SKM-1 treated with dmso at 0.1 percent for 144 hours (cell line): ENCODE measurements around the gene CLEC2B.
"Not testable (repeated sequence)": the region's sequence is repeated elsewhere in the genome, so short reads cannot be mapped to it uniquely, and the experiment has no call there.

ENCODE experiments used
- DNase-seq: peaks from one replicate; lab custom pipeline; 2025; ENCODE audit not compliant: unreplicated experiment; lab: John Stamatoyannopoulos, UW

The CLEC2B gene

GRCh38 chr12:9869307-9870161, at the start of gene CLEC2B:
Gene CLEC2B, minus strand, starts transcription at chr12:9869354.
- DNase-seq = no peak

- DNase-seq = no peak
Measured at GRCh38 chr12:9911708-9912107, 42.6 kb upstream of the CLEC2B start.

- peak; percentile 18 for DNase-seq
Measured at GRCh38 chr12:9910716-9911421, 41.7 kb upstream of the CLEC2B start.

- DNase-seq = no peak
Measured at GRCh38 chr12:9909724-9910123, 40.6 kb upstream of the CLEC2B start.

- DNase-seq = no peak
Measured at GRCh38 chr12:9908350-9908749, 39.2 kb upstream of the CLEC2B start.

GRCh38 chr12:9907769-9908168, 38.6 kb upstream of the CLEC2B start:
- DNase-seq = no peak

- DNase-seq = peak; percentile 40
Measured at GRCh38 chr12:9906873-9907272, 37.7 kb upstream of the CLEC2B start.

GRCh38 chr12:9902539-9903228, 33.5 kb upstream of the CLEC2B start:
- DNase-seq = no peak

GRCh38 chr12:9900930-9901329, 31.8 kb upstream of the CLEC2B start:
- no peak for DNase-seq

GRCh38 chr12:9899209-9899608, 30.1 kb upstream of the CLEC2B start:
- DNase-seq = no peak

- DNase-seq = no peak
Measured at GRCh38 chr12:9897535-9897934, 28.4 kb upstream of the CLEC2B start.

GRCh38 chr12:9895215-9895971, 26.2 kb upstream of the CLEC2B start:
- no peak for DNase-seq

- DNase-seq = no peak
Measured at GRCh38 chr12:9888665-9889273, 19.6 kb upstream of the CLEC2B start.

- no peak for DNase-seq
Measured at GRCh38 chr12:9883175-9883574, 14.0 kb upstream of the CLEC2B start.

- DNase-seq = no peak
Measured at GRCh38 chr12:9881988-9882387, 12.8 kb upstream of the CLEC2B start.

- no peak for DNase-seq
Measured at GRCh38 chr12:9881246-9881645, 12.1 kb upstream of the CLEC2B start, which contains the start of gene KLRF2. Gene KLRF2, plus strand, starts transcription at chr12:9881489. Its CDS starts 107 bp downstream, at chr12:9881596.

- DNase-seq = no peak
Measured at GRCh38 chr12:9880532-9881078, 11.5 kb upstream of the CLEC2B start.

GRCh38 chr12:9876120-9876519, 7.0 kb upstream of the CLEC2B start:
- not testable (repeated sequence) for DNase-seq

GRCh38 chr12:9872742-9873141, 3.6 kb upstream of the CLEC2B start:
- DNase-seq = no peak

- DNase-seq = no peak
Measured at GRCh38 chr12:9872162-9872561, 3.0 kb upstream of the CLEC2B start.
